A673 (cell line): ENCODE data around the gene NHERF1. TPM values are rescaled to one million over a fixed set of nuclear protein-coding genes. Genes with fewer than 3 reads are reported as not detected.
A peak's percentile ranks its signal among the peaks of the same experiment; 100 is the strongest.

ENCODE experiments used
- BruUV-seq: library from RNA; stranded (reverse); fragments of 400-500 nt; replicated peaks from 2 replicates; lab custom pipeline; 2021; lab: Mats Ljungman, UMichigan
- CTCF ChIA-PET: fragments of 300-600 bp; sonication (Branson Sonifier 250); formaldehyde crosslinking; loops from one replicate; lab custom pipeline; 2022; ENCODE audit warnings: antibody characterized with exemption; lab: Charles Lee
- POLR2A ChIA-PET: fragments of 300-600 bp; sonication (Branson Sonifier 250); formaldehyde crosslinking; loops from one replicate; lab custom pipeline; 2022; ENCODE audit warnings: antibody characterized with exemption; ENCODE audit not compliant: low non-redundant PET; lab: Charles Lee
- DNase-seq: peaks from one replicate; pipeline ENCODE4 v3.0.0-alpha.2; 2015; ENCODE audit warnings: low spot score
- H3K27ac ChIP-seq: fragments of 200-600 bp; sonication (generic); 2 replicates; pipeline ENCODE4 v1.5.1; 2016; ENCODE audit warnings: mixed run types, low read depth, mild to moderate bottlenecking, mixed read lengths, antibody characterized with exemption, low read length; ENCODE audit not compliant: poor library complexity, severe bottlenecking
- H3K27me3 ChIP-seq: fragments of 200-600 bp; sonication (generic); replicated peaks from 2 replicates; pipeline ENCODE4 v1.6.1; 2017; ENCODE audit warnings: mixed run types, low read depth, mild to moderate bottlenecking, mixed read lengths, antibody characterized with exemption, low read length; ENCODE audit not compliant: insufficient read depth, poor library complexity
- H3K36me3 ChIP-seq: fragments of 200-600 bp; sonication (generic); 2 replicates; pipeline ENCODE4 v1.6.1; 2016; ENCODE audit warnings: mixed run types, mild to moderate bottlenecking, mixed read lengths, antibody characterized with exemption, low read length; ENCODE audit not compliant: insufficient read depth, poor library complexity, severe bottlenecking
- H3K4me1 ChIP-seq: fragments of 200-600 bp; sonication (generic); 2 replicates; pipeline ENCODE4 v1.6.1; 2017; ENCODE audit warnings: mixed run types, mild to moderate bottlenecking, mixed read lengths, antibody characterized with exemption, low read length; ENCODE audit not compliant: insufficient read depth, poor library complexity, severe bottlenecking
- H3K4me3 ChIP-seq: fragments of 200-600 bp; sonication (generic); 2 replicates; pipeline ENCODE4 v1.5.1; 2016; ENCODE audit warnings: low read depth, mixed run types, mild to moderate bottlenecking, mixed read lengths, low read length; ENCODE audit not compliant: poor library complexity, severe bottlenecking
- H3K9me3 ChIP-seq: fragments of 200-600 bp; sonication (generic); 2 replicates; pipeline ENCODE4 v1.6.1; 2016; ENCODE audit warnings: mixed run types, low read depth, mild to moderate bottlenecking, mixed read lengths, antibody characterized with exemption, low read length; ENCODE audit not compliant: poor library complexity, severe bottlenecking
- CTCF ChIP-seq: fragments of 300-800, 200-600 bp; sonication (generic); conservative IDR thresholded peaks from 2 replicates; pipeline ENCODE4 v1.5.1; 2017; ENCODE audit warnings: low read depth, mild to moderate bottlenecking, antibody characterized with exemption, low read length, moderate library complexity, mixed read lengths
- EZH2 ChIP-seq: fragments of 200-600 bp; sonication (generic); IDR thresholded peaks from 2 replicates; pipeline ENCODE4 v1.6.1; 2017; ENCODE audit warnings: borderline replicate concordance, low read depth, mild to moderate bottlenecking, mixed read lengths, antibody characterized with exemption, low read length; ENCODE audit not compliant: poor library complexity, severe bottlenecking
- intact Hi-C: fragments of 100-400 bp; cut with micrococcal nuclease; formaldehyde crosslinking; loops from one replicate; pipeline ENCODE4 v1.10.0; 2022; ENCODE audit not compliant: unreplicated experiment
- total RNA-seq: library from RNA; stranded (reverse); gene quantifications from 2 replicates; pipeline ENCODE4 v1.2.3, GENCODE V29; 2021

Gene NHERF1
- total RNA-seq, 1 experiment from 2014 or later = 33.8 TPM

GRCh38 chr17:74776990-74777389 lies 28.6 kb downstream of the NHERF1 start:
- intact Hi-C loops = loop anchor here (5.0 kb wide), 1 partner anchor 35 kb away; no protein-coding TSS in a partner anchor
- Histone ChIP-seq H3K4me3 (peak overlapping the region; percentile 92), H3K4me1 (no peaks in the 10 kb centered on the region), H3K27me3 (no peaks in the 10 kb centered on the region), H3K36me3 (peaks cover 15% of the 10 kb centered on the region), H3K9me3 (no peaks in the 10 kb centered on the region), H3K27ac (peak overlapping the region; percentile 90)
- CTCF ChIA-PET = interaction anchor here (0.6 to 1.5 kb wide), 6 partner anchors 17 to 85 kb away, joined by 3 to 9 read pairs (median 4); partner anchors contain the start of gene GRIN2C
- no peak for DNase-seq
- BruUV-seq = no TSS peak
- TF ChIP-seq CTCF (no peak), EZH2 (no peak)
- POLR2A ChIA-PET = no interaction called here

- CTCF ChIA-PET = no interaction called here
- DNase-seq = no peak
- H3K4me3 ChIP-seq = no peak overlapping the region
- POLR2A ChIA-PET = no interaction called here
- BruUV-seq = no TSS peak
- no peaks in the 10 kb centered on the region for H3K27me3 ChIP-seq
- intact Hi-C loops = loop anchor here (5.0 kb wide), 1 partner anchor 36 kb away; no protein-coding TSS in a partner anchor
- TF ChIP-seq CTCF = no peak
- TF ChIP-seq EZH2 = no peak
- no peak overlapping the region for H3K27ac ChIP-seq
- peaks cover 4% of the 10 kb centered on the region for H3K36me3 ChIP-seq
- H3K4me1 ChIP-seq = no peaks in the 10 kb centered on the region
- H3K9me3 ChIP-seq = no peaks in the 10 kb centered on the region
Measured at GRCh38 chr17:74777901-74778515, 29.6 kb downstream of the NHERF1 start.

GRCh38 chr17:74778960-74779359 lies 30.5 kb downstream of the NHERF1 start:
- no peak overlapping the region for H3K4me3 ChIP-seq
- no peaks in the 10 kb centered on the region for H3K36me3 ChIP-seq
- no peaks in the 10 kb centered on the region for H3K9me3 ChIP-seq
- BruUV-seq = no TSS peak
- no peak for DNase-seq
- CTCF ChIA-PET = interaction anchor here (1.0 kb wide), 1 partner anchor 34 kb away, joined by 3 read pairs; no protein-coding TSS in a partner anchor
- no peaks in the 10 kb centered on the region for H3K27me3 ChIP-seq
- no peaks in the 10 kb centered on the region for H3K4me1 ChIP-seq
- no peak overlapping the region for H3K27ac ChIP-seq
- no peak for TF ChIP-seq CTCF
- no peak for TF ChIP-seq EZH2
- POLR2A ChIA-PET = no interaction called here
- intact Hi-C loops = loop anchor here (5.0 kb wide), 1 partner anchor 37 kb away; no protein-coding TSS in a partner anchor
